ENCODE measurements around the gene SF3A2.

The SF3A2 gene

DNA sequence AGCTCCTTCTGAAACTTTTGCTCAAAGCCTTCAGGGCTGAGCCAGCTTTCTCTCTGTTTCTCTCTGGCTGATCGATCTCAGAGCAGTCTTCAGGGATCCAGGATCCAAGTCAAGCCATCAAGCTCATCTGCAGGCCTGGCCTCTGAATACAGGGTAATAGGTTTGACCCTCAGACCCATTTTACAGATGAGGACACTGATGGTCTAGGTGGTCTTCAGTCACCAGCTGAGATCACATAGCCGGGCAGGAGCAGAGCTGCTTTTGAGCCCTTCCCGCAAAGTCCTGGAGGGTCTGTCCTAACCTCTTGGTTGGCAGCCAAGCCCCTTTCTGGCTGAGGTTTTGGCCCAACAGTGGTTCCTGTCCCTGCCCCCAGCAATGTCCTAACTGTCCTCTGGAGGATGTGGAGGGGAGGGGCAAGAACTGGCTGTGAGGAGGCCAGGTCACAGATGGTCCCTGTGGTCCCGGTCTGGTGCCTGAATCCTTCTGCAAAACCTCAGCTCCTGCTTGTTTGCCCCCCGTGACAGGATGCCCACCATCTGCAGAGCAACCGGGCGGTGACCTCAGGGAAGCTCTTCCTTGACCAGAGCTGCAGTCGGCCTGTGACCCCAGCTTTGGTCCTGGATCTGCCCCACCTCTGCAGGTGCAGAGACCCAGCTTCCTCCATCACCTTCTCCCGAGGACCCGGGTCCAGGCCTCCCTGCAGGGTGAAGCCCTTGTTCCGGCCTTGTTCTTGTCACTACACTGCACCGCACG, 51.1 kb downstream of the SF3A2 start:
- no peak overlapping the region for H3K4me3 ChIP-seq (ENCODE audit: low read depth, low read length)
- TF ChIP-seq, protein P1, sequence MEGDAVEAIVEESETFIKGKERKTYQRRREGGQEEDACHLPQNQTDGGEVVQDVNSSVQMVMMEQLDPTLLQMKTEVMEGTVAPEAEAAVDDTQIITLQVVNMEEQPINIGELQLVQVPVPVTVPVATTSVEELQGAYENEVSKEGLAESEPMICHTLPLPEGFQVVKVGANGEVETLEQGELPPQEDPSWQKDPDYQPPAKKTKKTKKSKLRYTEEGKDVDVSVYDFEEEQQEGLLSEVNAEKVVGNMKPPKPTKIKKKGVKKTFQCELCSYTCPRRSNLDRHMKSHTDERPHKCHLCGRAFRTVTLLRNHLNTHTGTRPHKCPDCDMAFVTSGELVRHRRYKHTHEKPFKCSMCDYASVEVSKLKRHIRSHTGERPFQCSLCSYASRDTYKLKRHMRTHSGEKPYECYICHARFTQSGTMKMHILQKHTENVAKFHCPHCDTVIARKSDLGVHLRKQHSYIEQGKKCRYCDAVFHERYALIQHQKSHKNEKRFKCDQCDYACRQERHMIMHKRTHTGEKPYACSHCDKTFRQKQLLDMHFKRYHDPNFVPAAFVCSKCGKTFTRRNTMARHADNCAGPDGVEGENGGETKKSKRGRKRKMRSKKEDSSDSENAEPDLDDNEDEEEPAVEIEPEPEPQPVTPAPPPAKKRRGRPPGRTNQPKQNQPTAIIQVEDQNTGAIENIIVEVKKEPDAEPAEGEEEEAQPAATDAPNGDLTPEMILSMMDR (IDR thresholded peaks at IDR 0.05; ENCODE audit: control insufficient read depth, extremely low read depth, insufficient read depth): no peak
- no peak for DNase-seq (ENCODE audit: low read depth)

DNA sequence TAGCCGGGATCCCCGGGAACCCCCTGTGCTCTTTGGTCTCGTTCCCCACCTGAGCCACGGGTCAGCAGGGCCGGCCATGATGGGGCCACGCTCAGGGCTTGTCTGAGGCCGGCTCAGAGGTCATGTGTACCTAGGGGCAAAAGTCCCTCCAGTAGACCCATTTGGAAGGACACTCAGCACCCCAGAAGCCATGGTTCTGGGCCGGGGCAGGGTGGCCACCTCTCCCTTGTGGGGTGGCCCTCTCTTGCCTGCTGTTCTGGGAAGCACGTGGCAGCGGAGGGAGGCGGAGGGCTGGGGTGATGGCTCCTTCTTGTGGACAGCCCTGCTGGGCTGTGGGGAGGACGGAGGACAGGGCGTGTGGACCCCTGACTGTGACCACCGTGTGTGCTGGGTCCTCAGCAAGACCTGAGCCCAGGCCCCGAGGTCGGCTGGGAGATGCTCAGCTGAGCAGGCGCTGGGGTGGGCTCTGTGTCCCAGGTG, 51.8 kb downstream of the SF3A2 start:
- no peak overlapping the region for H3K4me3 ChIP-seq (ENCODE audit: low read depth, low read length)
- TF ChIP-seq, protein P1 (IDR thresholded peaks at IDR 0.05; ENCODE audit: control insufficient read depth, extremely low read depth, insufficient read depth): no peak
- DNase-seq (ENCODE audit: low read depth): no peak

DNA sequence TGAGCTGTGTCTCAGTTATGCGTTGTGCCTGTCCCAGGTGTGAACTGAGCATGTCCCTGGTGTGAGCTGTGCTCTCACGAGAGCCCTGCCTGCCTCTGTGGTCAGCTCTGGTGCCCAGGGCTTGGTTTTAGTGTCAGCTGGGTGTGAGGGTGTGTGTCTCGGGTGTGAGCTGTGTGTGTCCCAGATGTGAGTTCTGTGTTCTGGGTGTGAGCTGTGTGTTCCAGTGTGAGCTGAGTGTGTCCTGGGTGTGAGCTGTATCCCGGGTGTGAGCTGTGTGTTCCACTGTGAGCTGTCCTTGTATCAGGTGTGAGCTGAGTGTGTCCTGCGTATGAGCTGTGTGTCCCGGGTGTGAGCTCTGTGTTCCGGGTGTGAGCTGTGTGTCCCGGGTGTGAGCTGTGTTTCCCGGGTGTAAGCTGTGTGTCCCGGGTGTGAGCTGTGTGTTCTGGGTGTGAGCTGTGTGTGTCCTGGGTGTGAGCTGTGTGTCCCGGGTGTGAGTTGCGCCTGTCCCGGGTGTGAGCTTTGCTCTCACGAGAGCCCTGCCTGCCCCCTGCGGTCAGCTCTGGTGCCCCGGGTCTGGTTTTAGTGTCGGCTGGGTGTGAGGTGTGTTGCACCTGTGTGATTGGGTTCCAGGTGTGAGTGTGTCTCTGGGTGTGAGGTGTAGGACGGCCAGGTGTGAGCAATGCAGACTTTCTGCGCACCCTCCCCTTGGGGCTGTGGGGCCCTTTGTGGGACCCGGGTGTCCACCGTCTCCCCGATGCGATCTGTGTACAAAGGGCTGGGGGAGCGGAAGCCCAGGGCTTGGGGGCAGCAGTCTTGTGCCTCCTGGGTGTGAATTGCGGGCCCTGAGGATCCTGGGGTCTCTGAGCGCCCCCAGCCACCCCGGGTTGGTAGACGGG, 52.4 kb downstream of the SF3A2 start:
- no peak for DNase-seq (ENCODE audit: low read depth)
- TF ChIP-seq, protein P1 (IDR thresholded peaks at IDR 0.05; ENCODE audit: control insufficient read depth, extremely low read depth, insufficient read depth): no peak
- H3K4me3 ChIP-seq (ENCODE audit: low read depth, low read length): no peak overlapping the region

DNA sequence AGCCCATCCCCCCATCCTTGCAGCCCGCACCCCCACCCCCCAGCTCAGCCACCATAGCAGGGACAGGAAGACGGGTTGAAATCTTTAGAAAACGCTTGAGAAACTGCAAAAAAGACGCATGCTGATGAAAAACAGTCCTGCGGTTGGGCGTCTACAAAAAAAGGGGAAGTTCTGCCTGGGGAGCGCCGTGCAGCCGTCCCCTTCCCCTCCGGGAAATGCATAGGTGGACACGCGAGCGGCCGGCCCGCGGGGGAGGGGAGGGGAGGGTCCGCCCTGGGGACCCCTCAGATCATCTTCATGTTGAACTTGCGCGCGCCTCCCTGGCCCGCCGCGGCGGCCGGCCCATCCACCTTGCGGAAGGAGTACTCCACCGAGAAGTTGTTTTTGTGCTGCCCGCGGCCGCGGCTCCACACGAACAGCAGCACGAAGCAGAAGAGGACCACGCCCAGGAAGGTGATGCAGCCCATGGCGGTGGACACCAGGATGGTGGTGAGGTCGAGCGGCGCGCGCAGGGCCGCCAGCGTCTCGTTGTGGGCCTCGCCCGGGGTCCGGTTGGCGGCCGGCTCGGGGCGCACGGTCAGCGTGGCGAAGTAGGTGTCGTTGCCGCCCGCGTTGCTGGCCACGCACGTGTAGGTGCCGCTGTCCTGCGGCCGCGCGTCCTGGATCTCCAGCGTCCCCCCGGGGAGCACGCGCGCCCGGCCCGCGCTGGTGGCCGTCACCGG, 53.3 kb downstream of the SF3A2 start:
- H3K4me3 ChIP-seq (ENCODE audit: low read depth, low read length): no peak overlapping the region
- no peak for DNase-seq (ENCODE audit: low read depth)

DNA sequence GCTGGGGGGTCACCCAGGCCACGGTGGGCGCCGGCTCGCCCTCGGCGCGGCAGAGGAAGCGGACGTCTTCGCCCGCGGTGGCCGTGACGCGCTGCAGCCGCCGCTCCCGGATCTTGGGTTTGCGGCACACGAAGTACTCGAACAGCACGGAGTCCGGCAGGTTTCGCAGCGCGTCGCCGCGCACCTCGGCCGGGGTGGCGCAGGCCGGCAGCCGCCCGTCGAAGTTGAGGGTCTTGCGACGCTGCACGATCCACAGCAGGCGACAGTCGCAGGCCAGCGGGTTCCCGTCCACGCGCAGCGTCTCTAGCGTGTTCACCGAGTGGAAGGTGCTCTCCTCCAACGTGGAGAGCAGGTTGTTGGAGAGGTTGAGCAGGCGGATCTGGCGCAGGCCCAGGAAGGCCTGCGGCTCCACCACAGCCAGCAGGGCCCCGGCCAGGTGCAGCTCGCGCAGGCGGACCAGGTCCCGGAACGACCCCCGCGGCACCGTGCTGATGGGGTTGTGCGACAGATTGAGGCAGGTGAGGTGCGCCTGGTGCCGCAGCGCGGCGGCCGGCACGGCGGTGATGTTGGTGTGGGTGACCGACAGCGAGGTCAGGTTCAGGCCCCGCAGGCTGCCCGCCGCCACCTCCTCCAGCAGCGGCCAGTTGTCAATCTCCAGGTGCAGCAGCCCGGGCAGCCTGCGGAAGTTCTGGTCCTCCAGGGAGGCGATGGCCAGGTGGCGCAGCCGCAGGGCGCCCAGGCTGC, 54.0 kb downstream of the SF3A2 start:
- TF ChIP-seq, protein P1 (IDR thresholded peaks at IDR 0.05; ENCODE audit: control insufficient read depth, extremely low read depth, insufficient read depth): no peak
- H3K4me3 ChIP-seq (ENCODE audit: low read depth, low read length): no peak overlapping the region
- DNase-seq (ENCODE audit: low read depth): no peak

More for the DNA sequence above, 53.3 kb downstream of the SF3A2 start:
- TF ChIP-seq, protein P1 (IDR thresholded peaks at IDR 0.05; ENCODE audit: control insufficient read depth, extremely low read depth, insufficient read depth): no peak

DNA sequence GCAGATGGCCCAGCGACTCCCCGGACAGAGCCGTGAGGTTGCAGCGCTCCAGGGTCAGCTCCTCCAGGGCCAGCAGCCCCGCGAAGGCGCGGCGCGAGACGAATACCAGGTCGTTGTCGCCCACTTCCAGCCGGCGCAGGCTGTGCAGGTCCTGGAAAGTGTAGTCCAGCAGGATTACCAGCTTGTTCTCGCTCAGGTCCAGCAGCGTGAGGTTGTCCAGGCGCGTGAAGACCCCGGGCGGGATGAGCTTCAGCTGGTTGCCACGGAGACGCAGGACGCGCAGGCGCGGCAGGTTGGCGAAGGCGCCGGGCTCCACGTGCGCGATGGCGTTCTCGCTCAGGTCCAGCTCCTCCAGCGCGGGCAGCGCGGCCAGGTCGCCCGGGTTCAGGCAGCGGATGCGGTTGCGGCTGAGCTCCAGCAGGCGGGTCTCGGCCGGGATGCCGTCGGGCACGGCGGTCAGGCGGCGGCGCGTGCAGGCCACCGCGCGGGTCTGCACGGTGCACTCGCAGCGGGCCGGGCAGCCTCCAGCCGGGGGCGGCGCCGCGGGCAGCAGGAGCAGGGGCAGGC, 54.6 kb downstream of the SF3A2 start:
- TF ChIP-seq, protein P1 (IDR thresholded peaks at IDR 0.05; ENCODE audit: control insufficient read depth, extremely low read depth, insufficient read depth): no peak
- DNase-seq (ENCODE audit: low read depth): no peak
- 0 out of 2 replicates have a peak overlapping the region, but pooled peaks have one; percentile 7 for H3K4me3 ChIP-seq (ENCODE audit: low read depth, low read length)
